H1 (cell line): ENCODE results near the gene ACER3. TPM values are rescaled to one million over a fixed set of nuclear protein-coding genes. Genes with fewer than 3 reads are reported as not detected.

Source experiments
- BRCA1 ChIP-seq: IDR thresholded peaks from 2 replicates; pipeline ENCODE4 v1.6.1; 2012; ENCODE audit warnings: low read depth, low read length, improper control_type of control experiment
- CHD7 ChIP-seq: fragments of 300-600 bp; sonication (generic); IDR thresholded peaks from 2 replicates; pipeline ENCODE4 v1.7.1; 2012; ENCODE audit warnings: low read length, moderate library complexity, mild to moderate bottlenecking, inconsistent platforms; ENCODE audit not compliant: insufficient replicate concordance
- HDAC2 ChIP-seq, 2 experiments: fragments of 300-600 bp in 1 of 2; sonication (generic) in 1 of 2; IDR thresholded peaks; 2 replicates each; pipeline ENCODE4 v1.6.1; 2011 to 2012; ENCODE audit warnings: low read depth in 2 of 2, low read length in 2 of 2, mild to moderate bottlenecking in 2 of 2, moderate library complexity in 2 of 2, borderline replicate concordance in 1 of 2, inconsistent platforms in 1 of 2
- MAX ChIP-seq: IDR thresholded peaks from 2 replicates; pipeline ENCODE4 v1.6.1; 2012; ENCODE audit warnings: inconsistent platforms
- NRF1 ChIP-seq: IDR thresholded peaks from 2 replicates; pipeline ENCODE4 v1.6.1; 2011; ENCODE audit warnings: mild to moderate bottlenecking, low read depth, low read length, improper control_type of control experiment
- POLR2A ChIP-seq, 2 experiments: IDR thresholded peaks; 1 replicate in 1 of 2; 2 replicates in 1 of 2; pipeline ENCODE4 v1.6.1; 2011; ENCODE audit warnings: low read depth in 2 of 2, low read length in 2 of 2, mild to moderate bottlenecking in 2 of 2; ENCODE audit errors: control extremely low read depth in 1 of 2
- POLR2AphosphoS5 ChIP-seq: IDR thresholded peaks from 2 replicates; pipeline ENCODE4 v1.6.1; 2011; ENCODE audit warnings: low read depth, low read length
- POU5F1 ChIP-seq: IDR thresholded peaks from 2 replicates; pipeline ENCODE4 v1.6.1; 2011; ENCODE audit warnings: low read depth, mild to moderate bottlenecking, low read length, moderate library complexity
- RXRA ChIP-seq: IDR thresholded peaks from 2 replicates; pipeline ENCODE4 v1.6.1; 2011; ENCODE audit warnings: low read depth, mild to moderate bottlenecking, low read length, moderate library complexity; ENCODE audit not compliant: insufficient read depth
- SP1 ChIP-seq: IDR thresholded peaks from 2 replicates; pipeline ENCODE4 v1.6.1; 2011; ENCODE audit warnings: low read depth, low read length
- SP2 ChIP-seq: IDR thresholded peaks from 2 replicates; pipeline ENCODE4 v1.6.1; 2012; ENCODE audit warnings: mild to moderate bottlenecking, low read length, inconsistent platforms
- SP4 ChIP-seq: IDR thresholded peaks from 2 replicates; pipeline ENCODE4 v1.6.1; 2012; ENCODE audit warnings: low read length, inconsistent platforms
- TCF12 ChIP-seq: IDR thresholded peaks from 2 replicates; pipeline ENCODE4 v1.6.1; 2011; ENCODE audit warnings: low read depth, mild to moderate bottlenecking, low read length
- TEAD4 ChIP-seq: IDR thresholded peaks from 2 replicates; pipeline ENCODE4 v1.6.1; 2012; ENCODE audit warnings: low read depth, low read length, inconsistent platforms, mixed read lengths
- polyA plus RNA-seq, 7 experiments: library from polyadenylated mRNA; depleted of rRNA in 3 of 7; stranded (reverse) in 5 of 7; unstranded in 2 of 7; fragments of >200 nt in 5 of 7; fragments of 200-250 nt in 2 of 7; gene quantifications; 1 replicate in 5 of 7; 2 replicates in 1 of 7; 4 replicates in 1 of 7; pipeline versions ENCODE4 v1.2.1 to v1.2.3, GENCODE V29; 2011 to 2013; ENCODE audit warnings: missing spikeins in 2 of 7, mixed read lengths in 2 of 7
- total RNA-seq: library from RNA; stranded (reverse); fragmentation: NEBNext Ultra II Directional; extraction: Animal tissue kit (Norgen Biotek cat#: 25700); gene quantifications from 2 replicates; pipeline ENCODE4 v1.2.1, GENCODE V29; 2021

Gene ACER3
- total and polyA plus RNA-seq, 2 of the 8 experiments (the other 6 are each of a cell fraction or from before 2014, with no cell fraction given), result 5.7 to 16.2 TPM

- TF ChIP-seq CHD7, result no peak
- no peak for TF ChIP-seq MAX
- no peak for TF ChIP-seq POU5F1
- no peak for TF ChIP-seq TCF12
- no peak for TF ChIP-seq POLR2A (IDR thresholded peaks at IDR 0.05; ENCODE audit: control extremely low read depth in 1 of 2, low read depth in 2 of 2, low read length in 2 of 2)
- TF ChIP-seq BRCA1, result no peak
- no peak for TF ChIP-seq POLR2AphosphoS5
- no peak for TF ChIP-seq RXRA
- no peak for TF ChIP-seq SP1
- no peak for TF ChIP-seq SP2
- TF ChIP-seq SP4, result no peak
- TF ChIP-seq TEAD4, result no peak
- TF ChIP-seq NRF1, result no peak
- no peak for TF ChIP-seq HDAC2 (IDR thresholded peaks at IDR 0.05; ENCODE audit: borderline replicate concordance in 1 of 2, low read depth in 2 of 2, low read length in 2 of 2)
Observed at GRCh38 chr11:77051511-77051910, 190.8 kb downstream of the ACER3 start (continued).
